ENCODE data around the gene PGAM2. TPM values are rescaled to one million over a fixed set of nuclear protein-coding genes. Genes with fewer than 3 reads are reported as not detected.
"Not testable (repeated sequence)": the region's sequence is repeated elsewhere in the genome, so short reads cannot be mapped to it uniquely, and the experiment has no call there.

PGAM2 gene
- total and polyA plus RNA-seq, 7 donors: 214 to 1,581 (median 333) TPM

DNA sequence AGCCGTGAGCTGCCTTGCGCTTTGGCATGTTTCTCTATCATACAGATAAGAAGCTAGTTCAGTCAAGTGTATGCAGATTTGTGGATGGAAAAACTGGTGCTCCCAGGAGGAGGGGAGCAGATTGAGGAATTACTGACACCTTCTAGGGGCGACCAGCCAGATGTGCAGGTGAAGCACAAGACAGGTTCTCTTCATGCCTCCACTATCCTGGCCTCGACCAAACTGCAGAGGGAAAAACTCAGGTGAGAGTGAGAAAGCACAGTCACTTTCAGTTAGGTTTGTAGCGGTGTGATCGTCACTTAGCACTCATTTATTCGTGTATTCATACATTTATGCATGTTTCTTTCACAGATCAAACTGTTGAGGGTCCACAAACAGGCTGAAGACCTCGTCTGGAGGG is 21.5 kb downstream of the PGAM2 start:
- Histone ChIP-seq H3K27me3 (ENCODE audit: insufficient read depth in 3 of 3, low read length in 2 of 3) (no peaks in the 10 kb centered on the region), H3K4me1 (peaks cover 25% of the 10 kb centered on the region), H3K36me3 (ENCODE audit: insufficient read depth in 1 of 2, low read depth in 1 of 2) (peaks cover 0 to 13% of the 10 kb centered on the region in 2 donors), H3K27ac (peak overlapping the region; percentile 94), H3K9me3 (no peaks in the 10 kb centered on the region), H3K4me3 (peak overlapping the region; percentile 91)
- TF ChIP-seq, protein P1, sequence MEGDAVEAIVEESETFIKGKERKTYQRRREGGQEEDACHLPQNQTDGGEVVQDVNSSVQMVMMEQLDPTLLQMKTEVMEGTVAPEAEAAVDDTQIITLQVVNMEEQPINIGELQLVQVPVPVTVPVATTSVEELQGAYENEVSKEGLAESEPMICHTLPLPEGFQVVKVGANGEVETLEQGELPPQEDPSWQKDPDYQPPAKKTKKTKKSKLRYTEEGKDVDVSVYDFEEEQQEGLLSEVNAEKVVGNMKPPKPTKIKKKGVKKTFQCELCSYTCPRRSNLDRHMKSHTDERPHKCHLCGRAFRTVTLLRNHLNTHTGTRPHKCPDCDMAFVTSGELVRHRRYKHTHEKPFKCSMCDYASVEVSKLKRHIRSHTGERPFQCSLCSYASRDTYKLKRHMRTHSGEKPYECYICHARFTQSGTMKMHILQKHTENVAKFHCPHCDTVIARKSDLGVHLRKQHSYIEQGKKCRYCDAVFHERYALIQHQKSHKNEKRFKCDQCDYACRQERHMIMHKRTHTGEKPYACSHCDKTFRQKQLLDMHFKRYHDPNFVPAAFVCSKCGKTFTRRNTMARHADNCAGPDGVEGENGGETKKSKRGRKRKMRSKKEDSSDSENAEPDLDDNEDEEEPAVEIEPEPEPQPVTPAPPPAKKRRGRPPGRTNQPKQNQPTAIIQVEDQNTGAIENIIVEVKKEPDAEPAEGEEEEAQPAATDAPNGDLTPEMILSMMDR (IDR thresholded peaks at IDR 0.05): no peak
- no peak for ATAC-seq
- intact Hi-C loops (cut with DNase I): loop anchor here in 1 of 2 donors (5.0 kb wide), 1 partner anchor 38 kb away; the partner anchor contains the start of gene POLM
- DNase-seq: peak in 1 of 2 donors; percentile 23
- WGBS, 3 donors: 15 to 30% (median 25%) methylated on average over 8 of the region's 8 CpGs

DNA sequence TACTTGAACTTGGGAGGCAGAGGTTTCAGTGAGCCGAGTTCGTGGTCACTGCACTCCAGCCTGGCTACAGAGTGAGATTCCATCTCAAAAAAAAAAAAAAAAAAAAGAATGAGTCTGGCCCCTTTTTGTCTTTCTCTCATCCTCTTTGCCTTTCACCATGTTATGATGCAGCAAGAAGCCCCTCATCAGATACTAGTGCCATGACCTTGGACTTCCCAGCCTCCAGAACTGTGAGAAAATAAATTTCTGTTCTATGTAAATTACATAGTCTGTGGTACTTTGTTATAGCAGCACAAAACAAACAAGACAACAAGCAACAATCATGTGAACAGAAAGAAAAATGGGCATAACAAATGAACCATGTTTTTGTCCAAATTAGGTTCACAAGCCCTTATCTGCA is 23.1 kb downstream of the PGAM2 start:
- no peak for DNase-seq
- Histone ChIP-seq H3K9me3 (no peaks in the 10 kb centered on the region), H3K4me3 (no peak overlapping the region), H3K36me3 (ENCODE audit: insufficient read depth in 1 of 2, low read depth in 1 of 2) (peaks cover 0 to 9% of the 10 kb centered on the region in 2 donors), H3K4me1 (peaks cover 25% of the 10 kb centered on the region), H3K27ac (no peak overlapping the region), H3K27me3 (ENCODE audit: insufficient read depth in 3 of 3, low read length in 2 of 3) (no peaks in the 10 kb centered on the region)
- WGBS, 3 donors: 75 to 86% (median 81%) methylated on average over 2 of the region's 2 CpGs
- TF ChIP-seq, protein P1 (IDR thresholded peaks at IDR 0.05): no peak
- intact Hi-C loops (cut with DNase I): loop anchor here in 1 of 2 donors (5.0 kb wide), 1 partner anchor 40 kb away; the partner anchor contains the start of gene POLM
- ATAC-seq: no peak

DNA sequence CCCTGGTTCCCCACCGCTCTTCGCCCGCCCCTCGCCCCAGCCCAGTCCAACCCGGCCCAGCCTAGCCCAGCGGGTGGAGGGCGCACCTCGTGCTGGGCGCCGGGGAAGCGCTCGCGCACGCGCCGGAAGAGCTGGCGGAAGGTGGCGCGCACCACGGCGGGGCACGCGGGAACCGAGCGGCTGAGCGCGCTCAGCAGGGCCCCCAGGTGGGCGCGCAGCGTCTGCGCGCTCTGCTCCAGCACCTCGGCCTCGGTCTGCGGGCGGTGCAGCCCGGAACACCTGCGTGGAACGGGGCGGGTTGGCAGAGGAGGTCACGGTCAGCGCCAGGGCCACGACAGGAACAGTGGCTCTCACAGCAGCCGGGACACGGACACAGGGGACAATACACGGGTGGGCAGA is 24.9 kb downstream of the PGAM2 start:
- H3K27ac ChIP-seq; H3K27me3 ChIP-seq (ENCODE audit: insufficient read depth in 3 of 3, low read length in 2 of 3); H3K9me3 ChIP-seq; H3K36me3 ChIP-seq (ENCODE audit: insufficient read depth in 1 of 2, low read depth in 1 of 2): not testable (repeated sequence)
- DNase-seq (peak in 1 of 2 donors; percentile 57), ATAC-seq (peak in 2 of 4 donors; percentile 8 to 13)
- 13 to 20% (median 16%) methylated on average over 18 to 46 of the region's 46 CpGs for WGBS, 3 donors
- intact Hi-C loops (cut with DNase I): loop anchor here in 1 of 2 donors (5.0 kb wide), 1 partner anchor 42 kb away; the partner anchor contains the start of gene POLM
- Histone ChIP-seq H3K4me3 (peak overlapping the region; percentile 34), H3K4me1 (peaks cover 11% of the 10 kb centered on the region)

GRCh38 chr7:44039800-44040492 is 25.4 kb downstream of the PGAM2 start:
- intact Hi-C loops (cut with DNase I): loop anchor here in 1 of 2 donors (5.0 kb wide), 1 partner anchor 42 kb away; the partner anchor contains the start of gene POLM
- H3K4me1 ChIP-seq; H3K27me3 ChIP-seq (ENCODE audit: insufficient read depth in 3 of 3, low read length in 2 of 3); H3K36me3 ChIP-seq (ENCODE audit: insufficient read depth in 1 of 2, low read depth in 1 of 2); H3K9me3 ChIP-seq; ATAC-seq; H3K27ac ChIP-seq: not testable (repeated sequence)
- H3K4me3 ChIP-seq: peak overlapping the region; percentile 34
- WGBS, 3 donors: 18 to 44% (median 26%) methylated on average over 4 to 15 of the region's 40 CpGs
- peak in 1 of 2 donors; percentile 46 for DNase-seq

GRCh38 chr7:44038961-44039558 is 26.3 kb downstream of the PGAM2 start:
- 2 to 3% (median 2%) methylated on average over 13 to 20 of the region's 26 CpGs for WGBS, 3 donors
- H3K27me3 ChIP-seq (ENCODE audit: insufficient read depth in 3 of 3, low read length in 2 of 3); H3K4me1 ChIP-seq; H3K36me3 ChIP-seq (ENCODE audit: insufficient read depth in 1 of 2, low read depth in 1 of 2); H3K9me3 ChIP-seq; intact Hi-C loops (cut with DNase I): not testable (repeated sequence)
- H3K4me3 ChIP-seq: peak overlapping the region; percentile 47
- DNase-seq (peak; percentile 94 to 97), ATAC-seq (peak; percentile 93 to 96 (median 93))
- peak overlapping the region; percentile 68 for H3K27ac ChIP-seq

DNA sequence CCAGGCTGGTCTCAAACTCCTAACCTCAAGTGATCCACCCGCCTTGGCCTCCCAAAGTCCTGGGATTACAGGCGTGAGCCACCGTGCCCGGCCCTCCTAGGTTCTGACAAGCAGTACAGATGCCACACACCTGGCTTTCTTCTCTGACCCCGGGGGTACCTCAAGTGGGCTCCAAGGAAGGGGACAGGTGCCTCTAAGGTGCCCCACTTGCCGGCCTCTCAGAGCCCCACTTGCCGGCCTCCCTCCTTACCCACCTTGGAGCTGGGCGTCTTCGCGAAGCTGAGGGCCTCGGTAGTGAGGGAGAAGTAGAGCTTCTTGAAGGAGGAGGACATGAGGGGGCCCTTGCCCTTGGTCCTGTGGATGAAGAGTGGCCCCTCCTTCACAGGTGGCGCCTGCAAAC is 26.8 kb downstream of the PGAM2 start:
- H3K36me3 ChIP-seq (ENCODE audit: insufficient read depth in 1 of 2, low read depth in 1 of 2); H3K4me1 ChIP-seq; H3K27me3 ChIP-seq (ENCODE audit: insufficient read depth in 3 of 3, low read length in 2 of 3); H3K9me3 ChIP-seq; intact Hi-C loops (cut with DNase I); ATAC-seq; H3K27ac ChIP-seq; H3K4me3 ChIP-seq: not testable (repeated sequence)
- 35 to 50% (median 48%) methylated on average over 3 to 4 of the region's 12 CpGs for WGBS, 3 donors
- DNase-seq: peak in 1 of 2 donors; percentile 14

DNA sequence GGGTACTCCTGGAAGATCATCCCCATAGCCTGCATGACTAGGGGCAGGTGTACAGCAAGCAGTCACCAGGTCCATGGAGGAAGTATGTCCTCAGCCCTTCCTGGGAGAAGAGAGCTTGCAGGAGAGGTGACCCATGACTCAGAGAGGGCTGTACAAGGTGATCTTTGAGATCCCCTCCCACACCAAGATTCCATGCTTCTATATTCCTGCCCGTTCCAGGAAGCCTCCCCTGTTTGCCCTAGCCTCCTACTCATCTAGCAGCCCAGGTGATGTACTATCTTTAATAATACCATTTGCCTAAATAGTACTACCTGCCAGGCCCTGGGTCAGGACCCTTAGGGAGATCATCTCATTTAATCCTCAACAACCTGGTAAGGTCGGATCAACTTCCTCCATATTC is 27.4 kb downstream of the PGAM2 start:
- 69 to 85% (median 73%) methylated on average over 1 to 2 of the region's 2 CpGs for WGBS, 3 donors
- DNase-seq: peak in 1 of 2 donors; percentile 8
- H3K4me3 ChIP-seq; H3K27ac ChIP-seq; intact Hi-C loops (cut with DNase I); ATAC-seq; H3K36me3 ChIP-seq (ENCODE audit: insufficient read depth in 1 of 2, low read depth in 1 of 2); H3K9me3 ChIP-seq; H3K27me3 ChIP-seq (ENCODE audit: insufficient read depth in 3 of 3, low read length in 2 of 3); H3K4me1 ChIP-seq: not testable (repeated sequence)

DNA sequence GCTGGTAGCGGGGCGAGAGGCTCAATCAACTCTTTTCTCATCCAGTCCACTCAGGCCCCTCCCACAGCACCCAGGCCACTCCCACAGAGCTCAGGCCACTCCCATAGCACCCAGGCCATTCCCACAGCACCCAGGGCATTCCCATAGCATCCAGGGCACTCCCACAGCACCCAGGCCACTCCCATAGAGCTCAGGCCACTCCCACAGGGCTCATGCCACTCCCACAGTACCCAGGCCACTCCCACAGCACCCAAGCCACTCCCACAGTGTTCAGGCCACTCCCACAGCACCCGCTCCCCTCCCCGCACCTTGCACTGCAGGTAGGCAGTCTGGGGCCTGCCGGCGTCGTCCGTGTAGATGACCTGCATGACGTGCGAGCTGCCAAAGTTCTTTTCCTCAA is 29.0 kb downstream of the PGAM2 start:
- H3K4me3 ChIP-seq; DNase-seq; H3K9me3 ChIP-seq; H3K36me3 ChIP-seq (ENCODE audit: insufficient read depth in 1 of 2, low read depth in 1 of 2); H3K4me1 ChIP-seq; H3K27me3 ChIP-seq (ENCODE audit: insufficient read depth in 3 of 3, low read length in 2 of 3); H3K27ac ChIP-seq; intact Hi-C loops (cut with DNase I): not testable (repeated sequence)
- WGBS, 3 donors: 28 to 61% (median 47%) methylated on average over 3 to 10 of the region's 10 CpGs
- ATAC-seq: peak in 3 of 4 donors; percentile 5 to 26 (median 12)

DNA sequence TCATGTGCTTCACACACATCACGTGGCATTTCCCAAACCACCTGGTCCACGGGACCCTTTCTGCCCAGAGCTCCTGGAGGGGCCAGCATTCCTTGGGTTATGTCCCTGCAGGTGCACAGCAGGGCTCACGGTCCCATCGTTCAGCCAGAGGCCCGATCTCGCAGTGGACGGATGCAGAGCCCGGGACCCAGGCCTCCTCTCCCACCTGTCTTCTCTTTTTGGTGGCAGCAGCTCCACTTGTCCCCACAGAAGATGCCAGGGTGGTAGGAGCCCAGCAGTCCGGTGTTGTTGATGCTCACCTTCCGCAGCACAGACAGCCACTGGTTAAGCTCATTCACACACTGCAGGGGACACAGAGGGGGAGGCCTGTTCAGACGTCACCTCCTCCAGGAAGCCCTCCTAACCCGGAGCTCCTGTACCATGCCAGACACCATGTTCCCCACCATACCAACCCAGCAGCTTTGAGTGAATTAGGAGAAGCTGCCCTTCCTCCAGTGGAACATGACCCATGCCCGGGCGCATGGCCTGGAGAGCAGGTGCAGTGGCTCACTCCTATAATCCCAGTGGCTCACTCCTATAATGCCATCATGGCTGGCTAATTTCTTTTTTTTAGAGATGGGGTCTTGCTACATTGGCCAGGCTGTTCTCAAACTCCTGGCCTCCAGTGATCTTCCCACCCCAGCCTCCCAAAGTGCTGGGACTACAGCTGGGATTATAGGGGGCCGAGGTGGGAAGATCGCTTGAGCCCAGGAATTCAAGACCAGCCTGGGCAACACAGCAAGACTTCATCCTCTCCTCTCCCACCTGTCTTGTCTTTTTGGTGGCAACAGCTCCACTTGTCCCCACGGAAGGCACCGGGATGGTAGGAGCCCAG is 31.2 kb downstream of the PGAM2 start:
- H3K27me3 ChIP-seq (ENCODE audit: insufficient read depth in 3 of 3, low read length in 2 of 3); H3K9me3 ChIP-seq; H3K36me3 ChIP-seq (ENCODE audit: insufficient read depth in 1 of 2, low read depth in 1 of 2); H3K4me1 ChIP-seq; H3K4me3 ChIP-seq; intact Hi-C loops (cut with DNase I); ATAC-seq; DNase-seq; H3K27ac ChIP-seq: not testable (repeated sequence)
- WGBS, 3 donors: 84 to 89% (median 89%) methylated on average over 10 to 17 of the region's 18 CpGs

Measured in psoas muscle (tissue), 8 donors.